Stimulated activated CD4-positive, alpha-beta T cell treated with anti-CD3 and anti-CD28 coated beads, Interleukin-12 subunit alpha, Interleukin-12 subunit beta, amount 100 ng/mL, for 24 hours (primary cell): ENCODE data around the gene TCEAL4.
"Not testable (repeated sequence)": the region's sequence is repeated elsewhere in the genome, so short reads cannot be mapped to it uniquely, and the experiment has no call there.

Experiments used
- DNase-seq, 2 experiments: peaks; one replicate each; pipeline ENCODE4 v3.0.0-alpha.2; 2020; ENCODE audit warnings: low read depth in 2 of 2

Gene TCEAL4

GRCh38 chrX:103592295-103592694 lies 7.0 kb downstream of the TCEAL4 start:
- DNase-seq = not testable (repeated sequence)

- not testable (repeated sequence) for DNase-seq
Observed at GRCh38 chrX:103595202-103595601, 9.9 kb downstream of the TCEAL4 start.

- no peak for DNase-seq
Observed at GRCh38 chrX:103607364-103608305, 22.3 kb downstream of the TCEAL4 start, which contains the start of gene TCEAL3. Gene TCEAL3, plus strand, starts transcription at chrX:103607963. Its CDS starts 1,102 bp downstream, at chrX:103609065.

GRCh38 chrX:103608306-103608963 lies 23.1 kb downstream of the TCEAL4 start:
- DNase-seq = no peak

GRCh38 chrX:103610282-103610681 lies 25.0 kb downstream of the TCEAL4 start:
- DNase-seq = no peak

- DNase-seq = no peak
Observed at GRCh38 chrX:103613362-103613890, 28.1 kb downstream of the TCEAL4 start.

GRCh38 chrX:103614999-103615398 lies 29.7 kb downstream of the TCEAL4 start:
- no peak for DNase-seq

GRCh38 chrX:103615781-103616371 lies 30.6 kb downstream of the TCEAL4 start:
- no peak for DNase-seq

- no peak for DNase-seq
Observed at GRCh38 chrX:103616676-103617186, 31.4 kb downstream of the TCEAL4 start.

GRCh38 chrX:103624111-103624510 lies 38.8 kb downstream of the TCEAL4 start:
- DNase-seq = no peak

- no peak for DNase-seq
Observed at GRCh38 chrX:103626855-103627254, 41.5 kb downstream of the TCEAL4 start.

GRCh38 chrX:103628386-103629317 lies 43.3 kb downstream of the TCEAL4 start, which contains the start of gene TCEAL1:
Gene TCEAL1, plus strand, starts transcription at chrX:103628975. Its CDS starts 942 bp downstream, at chrX:103629917.
- DNase-seq = peak in 1 of 2 experiments; percentile 17

- peak in 1 of 2 experiments; percentile 13 for DNase-seq
Observed at GRCh38 chrX:103629318-103630170, 44.2 kb downstream of the TCEAL4 start.

- no peak for DNase-seq
Observed at GRCh38 chrX:103630171-103630511, 44.8 kb downstream of the TCEAL4 start.

- DNase-seq = no peak
Observed at GRCh38 chrX:103631145-103631544, 45.8 kb downstream of the TCEAL4 start.

- DNase-seq = no peak
Observed at GRCh38 chrX:103635436-103635835, 50.1 kb downstream of the TCEAL4 start.
